Ovary (tissue), 3 donors: ENCODE results near the gene NDUFAB1.

Experiments used
- CTCF ChIP-seq, 3 donors: fragments of 450-650 bp in 2 of 3; fragments of 200-600 bp in 1 of 3; IDR thresholded peaks; one replicate each; pipeline versions ENCODE4 v1.5.1 to v1.8.0; 2016 to 2022; ENCODE audit warnings: antibody characterized with exemption in 3 of 3, mild to moderate bottlenecking in 1 of 3
- EP300 ChIP-seq: sonication (generic); formaldehyde crosslinking; IDR thresholded peaks from one replicate; pipeline ENCODE4 v1.6.1; 2017; ENCODE audit warnings: antibody characterized with exemption
- donor health status: DM: no; HTN: no; CAD: no.

DNA sequence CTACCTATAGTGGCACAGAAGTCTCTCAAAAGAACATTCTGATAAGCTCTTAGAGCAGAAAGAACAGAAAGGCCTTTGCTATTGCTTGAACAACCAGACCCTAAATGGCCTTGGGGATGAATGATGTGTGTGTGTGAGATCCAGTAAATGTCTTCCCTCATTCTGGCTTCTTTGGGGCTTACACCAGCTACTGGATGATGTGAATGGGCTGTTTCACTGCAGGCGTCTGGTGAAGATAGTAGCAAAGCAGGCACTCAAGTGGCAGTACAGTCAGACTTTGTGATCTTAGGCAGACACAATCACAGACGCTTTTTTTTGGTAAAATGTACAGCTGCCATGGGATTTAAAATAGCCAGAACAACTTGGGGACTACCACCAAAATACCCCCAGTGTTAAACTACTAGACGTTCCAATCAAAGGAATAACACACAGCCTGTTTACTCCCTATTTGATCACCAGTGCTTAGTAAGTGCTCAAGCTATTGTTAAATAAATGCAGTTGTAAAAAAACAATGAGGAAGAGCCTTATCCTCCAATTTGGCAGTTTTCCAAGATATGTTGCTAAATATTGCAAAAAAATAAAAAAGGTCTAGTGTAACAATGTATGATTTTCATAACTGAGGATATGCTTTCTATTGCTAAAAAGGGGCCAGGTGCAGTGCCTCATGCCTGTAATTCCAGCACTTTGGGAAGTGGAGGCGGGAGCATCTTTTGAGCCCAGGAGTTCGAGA lies 17.9 kb downstream of the NDUFAB1 start:
- TF ChIP-seq CTCF (IDR thresholded peaks at IDR 0.05) (no peak), EP300 (no peak)
